HG03439 (cell line): Measurements from ENCODE around the gene GABRG3.

Experiments used
- ATAC-seq: cut with Tn5 transposase; IDR thresholded peaks from one replicate; pipeline ENCODE4 v1.9.1; 2021; ENCODE audit warnings: mild to moderate bottlenecking, moderate library complexity; ENCODE audit not compliant: unreplicated experiment

Gene GABRG3

GRCh38 chr15:27396521-27396920, 425.5 kb downstream of the GABRG3 start:
- ATAC-seq, result no peak

- ATAC-seq, result no peak
These were observed 426.0 kb downstream of the GABRG3 start for GRCh38 chr15:27396996-27397395.

DNA sequence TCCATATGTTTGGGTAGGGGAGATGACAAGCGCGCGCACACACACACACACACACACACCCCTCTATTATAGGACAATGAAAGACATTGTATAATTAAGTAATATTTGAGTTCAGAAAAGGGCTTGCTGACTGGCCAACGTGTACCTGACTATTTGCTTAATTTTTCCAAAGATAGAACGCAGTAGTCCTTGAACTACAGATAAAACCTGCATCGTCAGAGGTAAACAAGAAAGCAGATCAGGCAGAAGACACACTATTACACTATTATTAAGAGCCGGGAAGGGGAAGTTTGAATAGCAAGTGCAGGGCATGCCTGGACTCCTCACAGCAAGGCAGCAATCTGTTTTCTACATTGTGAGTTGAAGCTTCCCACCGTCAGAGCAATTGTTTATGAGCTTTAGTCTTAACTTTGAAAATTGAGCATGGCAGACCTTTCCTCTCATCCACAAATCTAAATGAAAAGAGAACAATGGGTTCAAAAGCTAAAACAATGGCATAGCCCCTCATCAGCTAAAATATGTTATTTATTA, 427.7 kb downstream of the GABRG3 start:
- no peak for ATAC-seq

- no peak for ATAC-seq
These were observed 428.3 kb downstream of the GABRG3 start for GRCh38 chr15:27399241-27399640.

- no peak for ATAC-seq
These were observed 430.5 kb downstream of the GABRG3 start for GRCh38 chr15:27401471-27401870.

GRCh38 chr15:27408428-27408827, 437.4 kb downstream of the GABRG3 start:
- ATAC-seq, result no peak

DNA sequence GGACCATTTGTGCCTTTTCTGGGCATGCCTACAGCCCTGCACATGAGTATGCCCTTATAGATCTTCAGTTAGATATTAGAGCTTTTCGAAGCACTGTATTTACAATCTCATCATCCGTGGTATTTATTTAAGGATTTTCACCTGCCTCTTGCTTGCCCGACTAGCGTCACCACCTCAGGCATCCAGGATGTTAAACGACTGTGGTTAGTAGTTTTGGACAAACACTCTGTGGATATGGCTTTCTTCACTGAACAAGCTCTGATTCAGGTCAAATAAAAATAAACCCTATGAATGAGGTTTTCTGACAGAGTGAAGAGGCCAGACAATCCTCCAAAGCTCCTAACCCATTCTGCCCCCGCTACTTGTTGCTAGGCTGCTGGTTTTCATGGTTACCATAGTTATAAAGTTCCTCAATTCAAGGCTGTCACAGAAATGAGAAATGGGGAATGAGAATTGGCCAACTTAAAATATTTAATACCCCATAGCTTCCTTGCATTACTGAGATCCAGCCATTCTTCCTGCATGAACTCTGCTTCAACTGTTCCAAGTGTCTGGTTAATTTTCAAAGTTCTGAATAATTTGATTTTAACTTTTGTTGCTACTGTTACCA, 440.1 kb downstream of the GABRG3 start:
- ATAC-seq, result no peak

DNA sequence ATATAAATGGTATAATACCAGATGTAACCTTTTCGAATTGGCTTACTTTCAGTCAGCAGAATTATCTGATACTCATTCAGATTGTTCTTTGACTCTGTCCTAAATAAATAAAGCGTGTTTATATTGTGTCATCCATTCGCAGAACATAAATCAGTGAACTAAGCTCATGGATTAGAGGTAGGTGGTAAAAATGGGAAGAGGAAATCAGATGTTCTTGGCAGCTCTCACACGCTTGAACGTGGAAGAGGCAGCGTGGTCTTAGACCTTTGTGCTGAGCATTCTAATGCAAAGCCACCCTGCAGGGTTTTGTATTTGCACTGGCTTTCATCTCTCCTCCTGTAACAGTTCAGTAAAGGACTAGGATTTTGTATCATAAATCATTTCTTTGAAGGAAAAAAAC, 441.4 kb downstream of the GABRG3 start:
- no peak for ATAC-seq

DNA sequence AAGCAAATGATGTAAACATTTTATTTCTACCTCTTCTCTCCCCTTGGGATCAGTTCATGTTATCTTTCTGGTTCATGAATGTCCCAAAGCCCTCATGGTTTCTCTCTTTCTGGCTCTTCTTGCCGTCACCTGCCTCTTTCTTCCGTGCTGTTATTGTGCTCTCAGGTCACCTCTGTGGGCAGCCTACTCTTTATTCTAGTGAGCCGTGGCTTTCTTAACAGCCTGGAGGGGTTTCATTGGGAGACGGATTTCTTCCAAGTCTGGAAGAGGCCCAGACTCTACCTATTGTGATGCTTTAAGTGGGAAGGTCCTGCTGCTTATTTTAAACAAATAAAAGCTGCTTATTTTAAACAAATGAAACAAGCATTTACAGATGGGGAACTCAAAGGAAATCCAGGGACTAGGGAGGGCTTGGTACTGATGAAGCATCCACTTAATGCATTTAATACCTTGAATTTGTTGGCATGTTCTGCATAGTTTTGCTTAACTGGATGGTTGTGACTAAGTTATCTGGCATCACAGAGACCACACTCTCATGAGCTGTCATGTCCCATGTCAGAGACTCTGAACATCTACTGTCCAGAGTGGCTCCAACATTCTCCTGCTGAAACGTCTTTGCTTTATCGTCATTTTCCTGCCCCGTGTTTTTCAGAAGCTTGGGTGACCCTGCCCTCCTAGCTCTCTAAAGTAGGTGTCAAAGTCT, 443.3 kb downstream of the GABRG3 start:
- no peak for ATAC-seq

GRCh38 chr15:27418726-27419125, 447.7 kb downstream of the GABRG3 start:
- ATAC-seq, result no peak

DNA sequence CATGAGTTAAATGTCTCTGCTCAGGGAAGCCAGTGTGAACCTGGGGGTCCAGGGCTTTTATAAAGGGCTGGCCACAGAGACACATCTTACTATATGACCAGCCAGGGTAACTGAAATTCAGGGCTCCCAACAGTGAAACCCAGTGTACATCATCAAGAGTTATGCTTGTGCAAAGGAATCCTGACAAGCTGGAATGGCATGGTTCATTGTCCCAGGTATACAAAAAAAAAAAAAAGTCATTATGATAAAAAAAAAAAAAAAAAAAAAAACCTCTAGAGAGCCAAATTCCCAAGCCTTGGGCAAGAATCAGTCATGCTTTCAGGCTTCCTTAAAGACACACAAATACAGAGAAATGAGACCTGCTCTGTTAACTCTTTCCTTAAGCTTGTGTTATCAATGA, 452.0 kb downstream of the GABRG3 start:
- ATAC-seq, result no peak

- ATAC-seq, result no peak
These were observed 455.8 kb downstream of the GABRG3 start for GRCh38 chr15:27426805-27427204.

DNA sequence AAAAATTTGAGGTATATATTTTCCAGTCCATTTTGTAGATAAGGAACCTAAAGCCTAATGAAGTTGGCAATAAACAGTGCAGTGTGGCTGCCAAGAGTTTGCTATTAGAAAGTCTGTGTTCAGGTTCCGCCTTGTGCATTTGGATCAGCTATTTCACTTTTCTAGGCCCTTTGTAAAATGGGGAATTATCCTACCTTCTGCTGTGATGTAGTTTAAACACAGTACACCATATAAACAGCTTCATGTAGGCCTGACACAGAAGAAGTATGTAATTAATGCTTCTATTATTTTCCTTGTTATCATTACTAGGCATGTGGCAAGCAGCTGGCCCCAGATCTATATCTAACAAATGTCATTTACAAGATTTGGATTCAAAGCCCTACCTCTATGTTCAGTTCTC, 456.3 kb downstream of the GABRG3 start:
- no peak for ATAC-seq

DNA sequence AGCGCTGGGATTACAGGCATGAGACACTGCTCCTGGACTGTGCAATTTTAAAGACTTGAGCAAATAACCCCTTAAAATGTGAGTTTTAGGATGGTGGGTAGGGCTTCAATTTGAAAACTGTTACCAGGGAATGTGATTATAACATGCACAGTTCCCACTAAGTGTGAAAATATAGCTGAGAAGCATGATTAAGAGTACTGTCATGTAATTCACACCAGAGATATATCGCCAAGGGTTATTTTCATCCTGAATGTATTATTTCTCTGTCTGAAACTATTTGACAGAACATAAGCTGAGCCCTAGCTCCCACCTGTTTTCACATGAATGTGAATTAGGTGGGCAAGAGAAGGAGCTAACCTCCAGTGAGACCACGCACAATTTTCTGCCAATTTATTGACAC, 457.2 kb downstream of the GABRG3 start:
- ATAC-seq, result no peak

DNA sequence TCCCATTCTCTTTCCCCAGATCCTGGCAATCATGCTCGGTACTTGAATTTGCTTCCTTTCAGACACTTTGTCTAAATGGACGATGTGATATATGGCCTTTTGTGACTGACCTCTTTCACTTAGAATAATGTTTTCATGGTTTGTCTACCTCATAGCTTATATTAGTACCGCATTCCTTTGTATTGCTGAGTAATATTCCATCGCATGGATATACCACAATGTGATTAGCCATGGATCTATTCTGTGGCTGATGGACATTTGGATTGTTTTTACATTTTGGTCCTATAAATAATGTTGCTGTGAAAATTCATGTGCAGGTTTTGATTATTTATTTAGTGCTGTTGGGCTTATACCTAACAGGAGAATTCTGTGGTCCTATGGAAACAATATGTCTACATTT, 458.6 kb downstream of the GABRG3 start:
- ATAC-seq, result no peak

DNA sequence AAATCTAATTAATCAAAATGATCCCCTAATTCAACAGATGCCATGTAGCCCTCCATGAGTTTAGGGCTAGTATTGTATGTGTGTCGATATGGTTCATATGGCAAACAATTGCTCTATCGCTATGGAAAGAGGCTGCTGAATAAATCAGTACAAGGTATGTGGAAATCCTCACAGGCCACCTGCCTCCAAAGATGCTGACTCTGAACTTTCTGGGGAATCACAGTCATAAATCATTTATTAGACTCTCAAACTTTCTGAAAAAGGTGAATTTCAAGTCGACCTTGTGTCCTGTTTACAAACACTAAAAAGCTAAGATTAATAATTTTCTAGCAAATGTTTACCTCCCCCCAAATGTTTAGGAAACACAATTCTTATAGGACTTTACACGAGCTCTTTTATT, 462.6 kb downstream of the GABRG3 start:
- ATAC-seq, result no peak

DNA sequence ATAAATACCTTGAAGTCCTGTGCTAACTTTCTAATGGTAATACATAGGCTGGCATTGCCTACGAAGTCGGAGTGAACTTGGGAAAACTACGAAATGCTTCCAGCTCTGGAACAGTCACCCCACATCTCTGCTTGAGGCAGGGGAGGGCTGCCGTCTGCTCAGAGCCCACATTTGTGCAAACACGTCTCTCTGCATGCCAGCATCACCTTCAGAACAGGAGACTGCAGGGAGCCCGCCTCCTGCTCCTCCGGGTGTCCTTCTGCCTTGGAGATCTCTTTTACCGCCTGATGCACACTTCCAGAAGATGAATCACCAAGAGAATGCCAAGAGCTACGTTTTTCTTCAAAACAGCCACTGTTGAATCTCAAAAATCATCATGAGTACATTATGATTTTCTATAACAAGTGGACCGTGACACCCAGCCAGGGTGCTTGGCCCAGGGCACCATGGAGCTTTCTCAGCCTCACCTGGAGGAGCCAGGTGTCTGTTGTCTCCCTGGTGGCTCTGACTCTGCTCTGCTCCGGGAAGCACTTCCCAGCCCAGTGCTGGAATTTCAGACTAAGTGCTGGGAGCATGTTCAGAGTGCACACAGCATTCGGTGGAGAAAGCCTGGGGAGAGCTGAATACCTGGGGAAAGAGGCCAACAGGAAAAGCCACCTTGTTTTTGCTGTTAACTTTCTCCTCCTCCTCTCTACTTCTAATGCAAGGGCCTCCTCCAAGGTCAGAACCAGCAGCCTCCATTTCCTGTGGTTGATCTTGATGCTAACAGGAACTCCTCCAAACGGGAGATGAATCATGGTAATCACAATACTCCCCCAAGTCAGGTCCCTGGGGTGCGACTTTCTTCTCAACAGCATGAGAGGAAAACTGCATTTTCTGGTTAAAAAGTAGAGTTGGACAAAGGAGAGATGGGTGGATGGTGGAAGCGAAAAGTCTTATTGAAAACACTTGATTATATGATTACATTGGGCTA, 467.7 kb downstream of the GABRG3 start:
- no peak for ATAC-seq

DNA sequence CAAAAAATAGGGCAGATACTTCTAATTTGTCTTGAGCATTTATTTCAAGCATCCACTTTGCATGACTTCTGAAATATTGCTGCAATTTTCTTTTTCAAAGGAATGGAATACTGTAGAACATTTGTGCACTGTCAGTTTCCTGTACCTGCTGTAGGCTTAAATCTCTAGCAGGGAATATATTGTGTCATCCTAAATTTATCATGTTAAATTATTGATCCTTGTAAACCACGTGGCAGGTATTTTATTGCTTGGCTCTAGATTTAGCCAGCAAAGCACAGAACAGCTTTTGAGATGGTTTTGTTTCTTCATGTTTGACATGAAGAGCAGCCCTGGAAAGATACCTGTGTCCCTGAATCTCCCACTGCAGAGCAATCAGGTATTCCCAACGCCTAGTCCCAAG, 470.1 kb downstream of the GABRG3 start:
- ATAC-seq, result no peak

- ATAC-seq, result no peak
These were observed 477.3 kb downstream of the GABRG3 start for GRCh38 chr15:27448234-27448633.

DNA sequence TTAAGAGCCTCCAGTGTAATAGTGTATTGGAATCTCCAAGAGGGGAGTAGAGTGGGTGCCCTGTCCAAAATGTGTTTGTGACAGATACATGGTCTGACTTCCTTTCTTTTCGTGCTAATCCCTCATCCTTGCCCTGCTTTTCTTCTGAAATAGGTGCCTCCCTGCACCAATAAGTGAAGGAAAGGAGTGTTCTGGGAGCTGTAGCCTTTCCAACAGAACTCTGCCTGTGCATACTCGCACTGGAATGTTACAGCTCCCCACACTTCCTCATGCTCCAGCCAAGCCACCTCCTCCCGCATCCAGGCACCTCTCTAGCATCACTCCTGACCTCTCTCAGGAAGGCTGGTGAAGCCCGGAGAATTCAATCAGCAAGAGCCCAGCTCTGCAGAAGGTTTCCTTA, 478.0 kb downstream of the GABRG3 start:
- no peak for ATAC-seq

- ATAC-seq, result no peak
These were observed 479.0 kb downstream of the GABRG3 start for GRCh38 chr15:27449941-27450340.
